ELF-1 (cell line): ENCODE data around the gene ASB1.
"Not testable (repeated sequence)": the region's sequence is repeated elsewhere in the genome, so short reads cannot be mapped to it uniquely, and the experiment has no call there.

ENCODE experiments used
- DNase-seq: peaks from one replicate; pipeline ENCODE4 v3.0.0-alpha.2; 2016; ENCODE audit warnings: low read depth, low spot score

ASB1 gene

GRCh38 chr2:238442257-238442656, 15.5 kb downstream of the ASB1 start:
- DNase-seq: not testable (repeated sequence)

GRCh38 chr2:238444242-238444641, 17.5 kb downstream of the ASB1 start:
- DNase-seq: no peak

- DNase-seq: no peak
Measured at GRCh38 chr2:238445409-238446190, 18.9 kb downstream of the ASB1 start.

GRCh38 chr2:238446371-238446770, 19.6 kb downstream of the ASB1 start:
- DNase-seq: no peak

- DNase-seq: no peak
Measured at GRCh38 chr2:238448031-238448955, 21.6 kb downstream of the ASB1 start.

GRCh38 chr2:238449241-238449640, 22.5 kb downstream of the ASB1 start:
- no peak for DNase-seq

GRCh38 chr2:238449909-238450417, 23.2 kb downstream of the ASB1 start:
- no peak for DNase-seq

- no peak for DNase-seq
Measured at GRCh38 chr2:238450440-238450861, 23.7 kb downstream of the ASB1 start.

GRCh38 chr2:238453842-238454241, 27.1 kb downstream of the ASB1 start:
- DNase-seq: no peak

- no peak for DNase-seq
Measured at GRCh38 chr2:238456449-238456848, 29.7 kb downstream of the ASB1 start.

- no peak for DNase-seq
Measured at GRCh38 chr2:238456970-238457926, 30.5 kb downstream of the ASB1 start.

- DNase-seq: no peak
Measured at GRCh38 chr2:238457927-238458324, 31.2 kb downstream of the ASB1 start.

- DNase-seq: no peak
Measured at GRCh38 chr2:238458651-238459050, 31.9 kb downstream of the ASB1 start.

GRCh38 chr2:238459081-238459629, 32.4 kb downstream of the ASB1 start:
- no peak for DNase-seq

GRCh38 chr2:238461051-238461450, 34.3 kb downstream of the ASB1 start:
- DNase-seq: no peak

GRCh38 chr2:238461491-238461890, 34.8 kb downstream of the ASB1 start:
- DNase-seq: no peak

- DNase-seq: no peak
Measured at GRCh38 chr2:238461916-238462315, 35.2 kb downstream of the ASB1 start.

GRCh38 chr2:238462782-238463396, 36.2 kb downstream of the ASB1 start:
- DNase-seq: no peak

GRCh38 chr2:238464389-238464788, 37.7 kb downstream of the ASB1 start:
- DNase-seq: no peak

GRCh38 chr2:238465487-238466242, 38.9 kb downstream of the ASB1 start:
- no peak for DNase-seq
